Psoas muscle (tissue), 8 donors: ENCODE data around the gene MFSD2A. TPM values are rescaled to one million over a fixed set of nuclear protein-coding genes. Genes with fewer than 3 reads are reported as not detected.
"Not testable (repeated sequence)": the region's sequence is repeated elsewhere in the genome, so short reads cannot be mapped to it uniquely, and the experiment has no call there.

Source experiments
- ATAC-seq, 4 donors: fragments of 200-7000 bp; cut with Tn5 transposase; one replicate each; pipeline ENCODE4 v1.9.1; 2020; ENCODE audit warnings: moderate library complexity in 3 of 4, mild to moderate bottlenecking in 2 of 4
- DNase-seq, 2 donors: peaks; one replicate each; pipeline ENCODE4 v3.0.0-alpha.2; 2020
- H3K27ac ChIP-seq: fragments of 200-600 bp; one replicate; pipeline ENCODE4 v1.8.0; 2022
- H3K27me3 ChIP-seq, 3 donors: fragments of 200-600 bp in 1 of 3; one replicate each; pipeline versions ENCODE4 v1.6.1 to v1.8.0; 2013 to 2022; ENCODE audit warnings: low read length in 2 of 3, mild to moderate bottlenecking in 2 of 3, moderate library complexity in 1 of 3; ENCODE audit not compliant: insufficient read depth in 3 of 3
- H3K36me3 ChIP-seq, 2 donors: fragments of 200-600 bp in 1 of 2; one replicate each; pipeline versions ENCODE4 v1.6.1 to v1.8.0; 2013 to 2022; ENCODE audit warnings: low read depth in 1 of 2, mild to moderate bottlenecking in 1 of 2, moderate library complexity in 1 of 2; ENCODE audit not compliant: insufficient read depth in 1 of 2
- H3K4me1 ChIP-seq: fragments of 200-600 bp; one replicate; pipeline ENCODE4 v1.8.0; 2022
- H3K4me3 ChIP-seq: fragments of 200-600 bp; one replicate; pipeline ENCODE4 v1.8.0; 2022; ENCODE audit warnings: mild to moderate bottlenecking
- H3K9me3 ChIP-seq: fragments of 200-600 bp; one replicate; pipeline ENCODE4 v1.8.0; 2022
- WGBS, 3 donors: extraction: QIAGEN DNeasy Blood & Tissue Kit; methylation state at CpG; one replicate each; pipeline versions ENCODE4 v1.1.6 to v1.1.7; 2013; 5-methylcytosine and 5-hydroxymethylcytosine counted together
- intact Hi-C, 2 donors: fragments of 100-400 bp; cut with DNase I; formaldehyde crosslinking; loops; one replicate each; pipeline versions ENCODE4 v1.11.0 to v1.14.2; 2022
- polyA plus RNA-seq, 3 donors: library from polyadenylated mRNA; stranded (reverse); fragments of 200-250 nt; gene quantifications; one replicate each; pipeline ENCODE4 v1.2.3, GENCODE V29; 2013
- total RNA-seq, 4 donors: library from RNA; stranded (reverse); fragmentation: NEBNext Ultra II Directional in 2 of 4; extraction: Animal tissue kit (Norgen Biotek cat#: 25700) in 2 of 4; gene quantifications; one replicate each; pipeline versions ENCODE4 v1.2.1 to v1.2.4, GENCODE V29; 2021 to 2023
- TF ChIP-seq, protein P1 (sequence below): fragments of 200-600 bp; IDR thresholded peaks from one replicate; pipeline ENCODE4 v1.8.0; 2022; ENCODE audit warnings: antibody characterized with exemption
- donor health status: healthy with polysubstance abuse.
- donor health status: DM: no; HTN: no; CAD: no; lungs with moderate emphysema.
- donor health status: Bipolar disorder and iron deficiency.
- donor health status: healthy.
- donor health status: DM: yes; HTN: yes; CAD: no.
- donor health status: DM: no; HTN: no; CAD: no.
- donor health status: DM: no; HTN: no; CAD: no.
- donor health status: DM: yes; HTN: yes; CAD: no.

MFSD2A gene
- total and polyA plus RNA-seq, 7 donors: 0.12 to 2.1 (median 0.50) TPM

DNA sequence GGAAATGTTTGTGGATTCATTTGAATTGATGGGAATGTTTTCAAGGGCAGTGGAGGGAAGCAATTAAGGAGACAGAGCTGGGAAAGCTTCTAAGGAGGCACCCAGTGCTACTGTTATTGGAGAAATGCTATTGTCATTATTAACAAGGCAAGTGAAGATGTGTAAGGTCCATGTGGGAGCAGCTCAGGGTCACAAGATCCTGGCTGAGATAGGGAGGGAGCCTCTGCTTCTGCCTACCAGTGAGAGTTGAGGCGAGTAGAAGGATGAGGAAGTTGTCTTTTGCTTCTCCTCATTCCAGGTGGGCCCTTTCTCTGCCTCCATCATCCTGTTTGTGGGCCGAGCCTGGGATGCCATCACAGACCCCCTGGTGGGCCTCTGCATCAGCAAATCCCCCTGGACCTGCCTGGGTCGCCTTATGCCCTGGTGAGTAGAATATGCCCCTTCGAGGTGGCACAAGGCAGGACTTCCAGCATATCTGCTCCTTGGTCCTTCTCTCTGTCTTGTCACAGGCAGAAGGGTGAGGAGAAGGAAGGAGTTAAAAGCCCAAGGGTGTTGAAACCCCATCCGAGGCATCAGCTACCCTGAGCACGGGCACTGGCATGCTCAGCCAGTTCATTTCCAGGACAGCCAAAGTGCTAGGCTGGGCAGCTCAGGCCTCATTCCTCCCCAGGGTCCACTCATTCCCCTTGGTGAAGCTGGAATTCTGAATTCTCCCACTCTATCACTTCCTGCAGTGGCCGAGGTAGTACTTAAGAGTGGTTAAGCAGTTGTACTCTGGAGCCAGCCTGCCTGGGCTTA, 3.7 kb downstream of the MFSD2A start:
- TF ChIP-seq, protein P1, sequence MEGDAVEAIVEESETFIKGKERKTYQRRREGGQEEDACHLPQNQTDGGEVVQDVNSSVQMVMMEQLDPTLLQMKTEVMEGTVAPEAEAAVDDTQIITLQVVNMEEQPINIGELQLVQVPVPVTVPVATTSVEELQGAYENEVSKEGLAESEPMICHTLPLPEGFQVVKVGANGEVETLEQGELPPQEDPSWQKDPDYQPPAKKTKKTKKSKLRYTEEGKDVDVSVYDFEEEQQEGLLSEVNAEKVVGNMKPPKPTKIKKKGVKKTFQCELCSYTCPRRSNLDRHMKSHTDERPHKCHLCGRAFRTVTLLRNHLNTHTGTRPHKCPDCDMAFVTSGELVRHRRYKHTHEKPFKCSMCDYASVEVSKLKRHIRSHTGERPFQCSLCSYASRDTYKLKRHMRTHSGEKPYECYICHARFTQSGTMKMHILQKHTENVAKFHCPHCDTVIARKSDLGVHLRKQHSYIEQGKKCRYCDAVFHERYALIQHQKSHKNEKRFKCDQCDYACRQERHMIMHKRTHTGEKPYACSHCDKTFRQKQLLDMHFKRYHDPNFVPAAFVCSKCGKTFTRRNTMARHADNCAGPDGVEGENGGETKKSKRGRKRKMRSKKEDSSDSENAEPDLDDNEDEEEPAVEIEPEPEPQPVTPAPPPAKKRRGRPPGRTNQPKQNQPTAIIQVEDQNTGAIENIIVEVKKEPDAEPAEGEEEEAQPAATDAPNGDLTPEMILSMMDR: no peak
- intact Hi-C loops: no loop called here
- Histone ChIP-seq H3K27ac (no peak overlapping the region), H3K4me3 (no peak overlapping the region), H3K9me3 (no peaks in the 10 kb centered on the region), H3K4me1 (peaks cover 16% of the 10 kb centered on the region), H3K27me3 (no peaks in the 10 kb centered on the region), H3K36me3 (no peaks in the 10 kb centered on the region)
- no peak for DNase-seq
- WGBS, 3 donors: 52 to 60% (median 57%) methylated on average over 7 of the region's 7 CpGs
- ATAC-seq: no peak

DNA sequence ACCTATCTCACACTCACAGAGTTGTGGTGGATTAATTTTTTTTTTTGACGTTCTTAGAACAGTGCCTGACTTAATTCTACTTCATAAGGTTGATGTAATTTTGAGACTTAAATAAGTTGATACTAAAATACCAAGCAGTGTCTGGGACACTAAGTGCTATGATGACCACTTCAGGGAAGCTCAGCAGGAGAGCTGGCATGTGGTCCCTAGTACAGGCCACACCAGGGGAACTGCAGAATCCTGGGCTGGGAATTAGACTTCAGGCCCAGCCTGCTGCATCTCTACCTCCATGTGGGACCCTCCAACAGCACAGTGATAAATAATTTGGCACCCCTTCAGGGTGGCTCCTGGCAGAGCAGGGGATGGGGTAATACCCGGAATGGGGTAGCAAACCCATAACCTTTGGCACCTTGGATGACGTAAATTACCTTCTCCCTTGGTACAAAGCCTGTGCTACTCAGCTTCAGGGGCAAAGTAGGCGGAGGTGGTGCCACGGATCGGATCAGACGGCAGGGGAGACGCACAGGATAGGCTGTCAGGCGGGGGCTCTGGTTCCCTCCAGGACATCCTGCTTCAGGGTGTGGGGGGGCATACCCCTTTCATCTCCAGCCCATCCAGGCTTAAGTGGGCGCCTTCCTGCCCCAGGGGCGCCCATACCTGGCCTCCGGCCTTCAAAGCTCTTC, 4.8 kb downstream of the MFSD2A start:
- Histone ChIP-seq H3K9me3 (no peaks in the 10 kb centered on the region), H3K4me1 (peaks cover 16% of the 10 kb centered on the region), H3K27ac (no peak overlapping the region), H3K27me3 (no peaks in the 10 kb centered on the region), H3K36me3 (no peaks in the 10 kb centered on the region), H3K4me3 (no peak overlapping the region)
- ATAC-seq: no peak
- TF ChIP-seq, protein P1: no peak
- intact Hi-C loops: no loop called here
- no peak for DNase-seq
- 85 to 86% (median 85%) methylated on average over 11 to 12 of the region's 12 CpGs for WGBS, 3 donors

DNA sequence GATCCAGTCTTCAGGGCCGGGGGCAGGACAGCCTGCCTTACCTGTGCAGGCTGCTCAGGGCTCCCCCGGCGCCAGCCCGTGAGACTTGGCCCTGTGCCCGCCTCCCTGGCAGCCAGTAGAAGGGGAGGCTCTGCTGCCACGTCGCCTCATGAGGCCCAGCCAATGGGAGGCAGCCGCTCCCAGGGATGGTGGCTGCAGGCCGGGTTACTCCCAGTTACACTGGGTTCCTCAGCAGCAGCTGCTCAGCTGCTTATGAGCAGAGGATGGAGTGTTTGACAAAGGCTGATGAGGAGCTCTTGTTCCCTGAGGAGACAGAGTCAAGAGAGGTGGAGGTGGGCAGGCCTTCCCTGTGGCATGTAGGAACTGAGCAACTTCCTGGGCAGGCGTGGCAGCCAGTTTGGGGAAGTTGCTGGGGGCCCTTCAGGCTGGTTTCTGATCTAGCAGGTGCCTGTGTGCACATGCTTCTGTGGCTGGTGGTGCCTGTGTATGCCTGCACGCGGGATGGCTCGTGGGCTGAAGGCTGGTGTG, 5.5 kb downstream of the MFSD2A start:
- H3K27ac ChIP-seq: no peak overlapping the region
- H3K9me3 ChIP-seq: no peaks in the 10 kb centered on the region
- no peak for DNase-seq

DNA sequence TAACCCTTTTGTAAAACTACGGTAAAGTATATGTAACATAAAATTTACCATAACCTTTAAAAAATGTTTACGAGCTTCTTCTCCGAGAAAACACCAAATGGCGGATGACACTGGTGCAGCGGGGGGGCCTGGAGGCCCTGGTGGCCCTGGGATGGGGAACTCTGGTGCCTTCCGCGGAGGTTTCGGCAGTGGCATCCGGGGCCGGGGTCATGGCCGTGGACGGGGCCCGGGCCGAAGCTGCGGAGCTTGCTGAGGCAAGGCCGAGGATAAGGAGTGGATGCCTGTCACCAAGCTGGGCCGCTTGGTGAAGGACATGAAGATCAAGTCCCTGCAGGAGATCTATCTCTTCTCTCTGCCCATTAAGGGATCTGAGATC, 7.5 kb downstream of the MFSD2A start:
- H3K27me3 ChIP-seq: no peaks in the 10 kb centered on the region
- no peaks in the 10 kb centered on the region for H3K4me1 ChIP-seq
- H3K4me3 ChIP-seq: no peak overlapping the region
- intact Hi-C loops: no loop called here
- TF ChIP-seq, protein P1: no peak
- WGBS, 3 donors: 94 to 97% (median 97%) methylated on average over 17 of the region's 17 CpGs
- no peak for ATAC-seq
- H3K36me3 ChIP-seq: no peaks in the 10 kb centered on the region
- DNase-seq: no peak
- no peaks in the 10 kb centered on the region for H3K9me3 ChIP-seq
- no peak overlapping the region for H3K27ac ChIP-seq

More for the DNA sequence above, 5.5 kb downstream of the MFSD2A start:
- H3K4me1 ChIP-seq: peaks cover 11% of the 10 kb centered on the region
- no peaks in the 10 kb centered on the region for H3K36me3 ChIP-seq
- WGBS, 3 donors: 51 to 68% (median 54%) methylated on average over 12 to 13 of the region's 13 CpGs
- no peaks in the 10 kb centered on the region for H3K27me3 ChIP-seq
- no peak for ATAC-seq
- no peak overlapping the region for H3K4me3 ChIP-seq
- intact Hi-C loops: no loop called here
- TF ChIP-seq, protein P1: no peak

DNA sequence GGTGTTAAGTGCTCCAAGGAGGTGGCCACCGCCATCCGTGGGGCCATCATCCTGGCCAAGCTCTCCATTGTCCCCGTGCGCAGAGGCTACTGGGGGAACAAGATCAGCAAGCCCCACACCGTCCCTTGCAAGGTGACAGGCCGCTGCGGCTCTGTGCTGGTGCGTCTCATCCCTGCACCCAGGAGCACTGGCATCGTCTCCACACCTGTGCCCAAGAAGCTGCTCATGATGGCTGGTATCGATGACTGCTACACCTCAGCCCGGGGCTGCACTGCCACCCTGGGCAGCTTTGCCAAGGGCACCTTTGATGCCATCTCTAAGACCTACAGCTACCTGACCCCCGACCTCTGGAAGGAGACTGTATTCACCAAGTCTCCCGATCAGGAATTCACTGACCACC, 8.0 kb downstream of the MFSD2A start:
- ATAC-seq, DNase-seq, H3K36me3 ChIP-seq, intact Hi-C loops, H3K9me3 ChIP-seq, H3K27me3 ChIP-seq, H3K4me1 ChIP-seq, H3K27ac ChIP-seq, H3K4me3 ChIP-seq: not testable (repeated sequence)
- 93 to 97% (median 95%) methylated on average over 10 to 13 of the region's 13 CpGs for WGBS, 3 donors
